WTC11 (cell line): ENCODE measurements around the gene EMX2. TPM values are rescaled to one million over a fixed set of nuclear protein-coding genes. Genes with fewer than 3 reads are reported as not detected.

Experiments used
- ATAC-seq: fragments of 200-7000 bp; cut with Tn5 transposase; 2 replicates; pipeline ENCODE4 v1.10.0; 2021; ENCODE audit warnings: mild to moderate bottlenecking, moderate library complexity
- CTCF ChIA-PET: fragments of 300-600 bp; sonication (Branson Sonifier 250); formaldehyde crosslinking; loops from one replicate; lab custom pipeline; 2021; ENCODE audit warnings: antibody characterized with exemption; lab: Charles Lee
- POLR2A ChIA-PET: fragments of 350-600 bp; sonication (Branson Sonifier 250); formaldehyde crosslinking; loops from one replicate; lab custom pipeline; 2021; ENCODE audit warnings: antibody characterized with exemption; lab: Charles Lee
- DNase-seq: peaks from one replicate; pipeline ENCODE4 v3.0.0; 2021; ENCODE audit warnings: low spot score
- H3K27ac Mint-ChIP-seq: 2 replicates; pipeline ENCODE4 v1.8.0; 2021; ENCODE audit warnings: mixed read lengths
- H3K27me3 Mint-ChIP-seq: 2 replicates; pipeline ENCODE4 v1.8.0; 2021; ENCODE audit warnings: low read depth, mild to moderate bottlenecking, moderate library complexity, mixed read lengths
- H3K36me3 Mint-ChIP-seq: 2 replicates; pipeline ENCODE4 v1.8.0; 2021; ENCODE audit warnings: mixed read lengths
- H3K4me1 Mint-ChIP-seq: 2 replicates; pipeline ENCODE4 v1.8.0; 2022; ENCODE audit warnings: mixed read lengths
- H3K4me3 Mint-ChIP-seq: 2 replicates; pipeline ENCODE4 v1.8.0; 2021; ENCODE audit warnings: mild to moderate bottlenecking, moderate library complexity, mixed read lengths
- H3K9me3 Mint-ChIP-seq: 2 replicates; pipeline ENCODE4 v1.8.0; 2021; ENCODE audit warnings: mixed read lengths
- CBFB ChIP-seq: sonication (generic); formaldehyde crosslinking; IDR thresholded peaks from 2 replicates; pipeline ENCODE4 v1.8.1; 2022; ENCODE audit warnings: mild to moderate bottlenecking, low read depth, missing genetic modification reagents
- CREB1 ChIP-seq: sonication (generic); formaldehyde crosslinking; IDR thresholded peaks from 2 replicates; pipeline ENCODE4 v1.8.0; 2023; ENCODE audit warnings: mild to moderate bottlenecking, missing genetic modification reagents
- CREM ChIP-seq: sonication (generic); formaldehyde crosslinking; IDR thresholded peaks from 2 replicates; pipeline ENCODE4 v1.8.1; 2022; ENCODE audit warnings: mild to moderate bottlenecking, missing genetic modification reagents, moderate library complexity
- ERG ChIP-seq: fragments of 250-450 bp; sonication (Bioruptor Pico); IDR thresholded peaks from 2 replicates; pipeline ENCODE4 v1.8.0; 2021; ENCODE audit warnings: mild to moderate bottlenecking
- HMGXB4 ChIP-seq: sonication (generic); formaldehyde crosslinking; IDR thresholded peaks from 2 replicates; pipeline ENCODE4 v1.8.1; 2023; ENCODE audit warnings: mild to moderate bottlenecking, moderate library complexity, missing genetic modification reagents
- MAX ChIP-seq: sonication (generic); formaldehyde crosslinking; IDR thresholded peaks from 2 replicates; pipeline ENCODE4 v1.8.0; 2022; ENCODE audit warnings: mild to moderate bottlenecking, missing genetic modification reagents
- MYBL2 ChIP-seq: sonication (generic); formaldehyde crosslinking; IDR thresholded peaks from 2 replicates; pipeline ENCODE4 v1.8.1; 2023; ENCODE audit warnings: mild to moderate bottlenecking, moderate library complexity, missing genetic modification reagents
- NR2C2 ChIP-seq: sonication (generic); formaldehyde crosslinking; IDR thresholded peaks from 2 replicates; pipeline ENCODE4 v1.8.0; 2022; ENCODE audit warnings: mild to moderate bottlenecking, missing genetic modification reagents
- RELA ChIP-seq: sonication (generic); formaldehyde crosslinking; IDR thresholded peaks from 2 replicates; pipeline ENCODE4 v1.8.1; 2022; ENCODE audit warnings: missing genetic modification reagents, mild to moderate bottlenecking, borderline replicate concordance
- RORB ChIP-seq: fragments of 250-450 bp; sonication (Bioruptor Pico); IDR thresholded peaks from 2 replicates; pipeline ENCODE4 v1.9.0; 2021; ENCODE audit warnings: mild to moderate bottlenecking
- SOX15 ChIP-seq: fragments of 250-450 bp; sonication (Bioruptor Pico); IDR thresholded peaks from 2 replicates; pipeline ENCODE4 v1.9.0; 2021; ENCODE audit warnings: mild to moderate bottlenecking
- TEAD4 ChIP-seq: sonication (generic); formaldehyde crosslinking; IDR thresholded peaks from 2 replicates; pipeline ENCODE4 v1.8.0; 2022; ENCODE audit warnings: mild to moderate bottlenecking, missing genetic modification reagents
- ZBTB21 ChIP-seq: sonication (generic); formaldehyde crosslinking; IDR thresholded peaks from 2 replicates; pipeline ENCODE4 v1.8.1; 2023; ENCODE audit warnings: mild to moderate bottlenecking, missing genetic modification reagents, borderline replicate concordance
- ZNF263 ChIP-seq: sonication (generic); formaldehyde crosslinking; IDR thresholded peaks from 2 replicates; pipeline ENCODE4 v1.8.1; 2022; ENCODE audit warnings: low read depth, mild to moderate bottlenecking, moderate library complexity, missing genetic modification reagents
- ZNF423 ChIP-seq: fragments of 250-450 bp; sonication (Bioruptor Pico); IDR thresholded peaks from 2 replicates; pipeline ENCODE4 v2.1.2; 2022; ENCODE audit warnings: mild to moderate bottlenecking, moderate library complexity
- total RNA-seq: library from RNA; stranded (reverse); gene quantifications from 3 replicates; pipeline ENCODE4 v1.2.3, GENCODE V29; 2021
- TF ChIP-seq, protein P1 (sequence below): fragments of 250-450 bp; sonication (Bioruptor Pico); IDR thresholded peaks from 2 replicates; pipeline ENCODE4 v1.9.0; 2021; ENCODE audit warnings: mild to moderate bottlenecking
- TF ChIP-seq, protein P2 (sequence below): sonication (generic); formaldehyde crosslinking; IDR thresholded peaks from 2 replicates; pipeline ENCODE4 v1.8.0; 2023; ENCODE audit warnings: missing genetic modification reagents
- TF ChIP-seq, protein P3 (sequence below): sonication (generic); formaldehyde crosslinking; IDR thresholded peaks from 2 replicates; pipeline ENCODE4 v1.8.0; 2022; ENCODE audit warnings: mild to moderate bottlenecking, missing genetic modification reagents
- TF ChIP-seq, protein P4 (sequence below): sonication (generic); formaldehyde crosslinking; IDR thresholded peaks from 2 replicates; pipeline ENCODE4 v1.8.1; 2022; ENCODE audit warnings: mild to moderate bottlenecking, moderate library complexity, missing genetic modification reagents

Gene EMX2
- total RNA-seq, 1 experiment from 2014 or later: not detected

DNA sequence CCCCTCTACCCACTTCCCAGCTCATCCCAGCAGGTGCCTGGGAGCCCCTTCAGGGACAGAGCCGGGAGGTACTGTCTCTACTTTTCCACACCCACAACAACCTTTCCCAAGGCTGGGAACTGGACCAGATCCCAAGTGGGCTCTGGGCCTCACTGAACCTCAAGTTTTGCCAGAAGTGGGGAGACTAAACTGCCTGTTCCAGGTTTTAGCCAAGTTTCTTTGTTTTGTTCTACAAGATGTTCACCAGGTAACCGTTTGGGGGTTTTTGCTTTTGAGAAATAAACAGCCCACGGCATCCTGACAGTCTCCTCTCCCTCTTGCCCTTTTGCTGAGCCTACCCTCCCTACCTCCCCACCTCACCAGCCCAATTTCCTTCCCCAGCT, 10.6 kb upstream of the EMX2 start (continued):
- no peak for TF ChIP-seq HMGXB4 (CRISPR knock-in tag)
- TF ChIP-seq ZNF263 (CRISPR knock-in tag): no peak
- no peak for TF ChIP-seq TEAD4 (CRISPR knock-in tag)
- TF ChIP-seq, protein P1, sequence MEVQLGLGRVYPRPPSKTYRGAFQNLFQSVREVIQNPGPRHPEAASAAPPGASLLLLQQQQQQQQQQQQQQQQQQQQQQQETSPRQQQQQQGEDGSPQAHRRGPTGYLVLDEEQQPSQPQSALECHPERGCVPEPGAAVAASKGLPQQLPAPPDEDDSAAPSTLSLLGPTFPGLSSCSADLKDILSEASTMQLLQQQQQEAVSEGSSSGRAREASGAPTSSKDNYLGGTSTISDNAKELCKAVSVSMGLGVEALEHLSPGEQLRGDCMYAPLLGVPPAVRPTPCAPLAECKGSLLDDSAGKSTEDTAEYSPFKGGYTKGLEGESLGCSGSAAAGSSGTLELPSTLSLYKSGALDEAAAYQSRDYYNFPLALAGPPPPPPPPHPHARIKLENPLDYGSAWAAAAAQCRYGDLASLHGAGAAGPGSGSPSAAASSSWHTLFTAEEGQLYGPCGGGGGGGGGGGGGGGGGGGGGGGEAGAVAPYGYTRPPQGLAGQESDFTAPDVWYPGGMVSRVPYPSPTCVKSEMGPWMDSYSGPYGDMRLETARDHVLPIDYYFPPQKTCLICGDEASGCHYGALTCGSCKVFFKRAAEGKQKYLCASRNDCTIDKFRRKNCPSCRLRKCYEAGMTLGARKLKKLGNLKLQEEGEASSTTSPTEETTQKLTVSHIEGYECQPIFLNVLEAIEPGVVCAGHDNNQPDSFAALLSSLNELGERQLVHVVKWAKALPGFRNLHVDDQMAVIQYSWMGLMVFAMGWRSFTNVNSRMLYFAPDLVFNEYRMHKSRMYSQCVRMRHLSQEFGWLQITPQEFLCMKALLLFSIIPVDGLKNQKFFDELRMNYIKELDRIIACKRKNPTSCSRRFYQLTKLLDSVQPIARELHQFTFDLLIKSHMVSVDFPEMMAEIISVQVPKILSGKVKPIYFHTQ (CRISPR knock-in tag): no peak
- TF ChIP-seq RELA (CRISPR knock-in tag): no peak
- TF ChIP-seq CREM (CRISPR knock-in tag): no peak

- H3K27ac Mint-ChIP-seq: no peak overlapping the region
- ChIA-PET POLR2A (no interaction called here), CTCF (interaction anchor here (0.9 to 3.8 kb wide), 5 partner anchors 11 to 316 kb away, joined by 3 to 22 read pairs (median 4); no protein-coding TSS in a partner anchor)
- DNase-seq (no peak), ATAC-seq (no peak)
- no peaks in the 10 kb centered on the region for H3K36me3 Mint-ChIP-seq
- no peak for TF ChIP-seq SOX15 (CRISPR knock-in tag)
- TF ChIP-seq NR2C2 (CRISPR knock-in tag): no peak
- TF ChIP-seq, protein P2, sequence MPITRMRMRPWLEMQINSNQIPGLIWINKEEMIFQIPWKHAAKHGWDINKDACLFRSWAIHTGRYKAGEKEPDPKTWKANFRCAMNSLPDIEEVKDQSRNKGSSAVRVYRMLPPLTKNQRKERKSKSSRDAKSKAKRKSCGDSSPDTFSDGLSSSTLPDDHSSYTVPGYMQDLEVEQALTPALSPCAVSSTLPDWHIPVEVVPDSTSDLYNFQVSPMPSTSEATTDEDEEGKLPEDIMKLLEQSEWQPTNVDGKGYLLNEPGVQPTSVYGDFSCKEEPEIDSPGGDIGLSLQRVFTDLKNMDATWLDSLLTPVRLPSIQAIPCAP (CRISPR knock-in tag): no peak
- TF ChIP-seq ZBTB21: no peak
- TF ChIP-seq, protein P3, sequence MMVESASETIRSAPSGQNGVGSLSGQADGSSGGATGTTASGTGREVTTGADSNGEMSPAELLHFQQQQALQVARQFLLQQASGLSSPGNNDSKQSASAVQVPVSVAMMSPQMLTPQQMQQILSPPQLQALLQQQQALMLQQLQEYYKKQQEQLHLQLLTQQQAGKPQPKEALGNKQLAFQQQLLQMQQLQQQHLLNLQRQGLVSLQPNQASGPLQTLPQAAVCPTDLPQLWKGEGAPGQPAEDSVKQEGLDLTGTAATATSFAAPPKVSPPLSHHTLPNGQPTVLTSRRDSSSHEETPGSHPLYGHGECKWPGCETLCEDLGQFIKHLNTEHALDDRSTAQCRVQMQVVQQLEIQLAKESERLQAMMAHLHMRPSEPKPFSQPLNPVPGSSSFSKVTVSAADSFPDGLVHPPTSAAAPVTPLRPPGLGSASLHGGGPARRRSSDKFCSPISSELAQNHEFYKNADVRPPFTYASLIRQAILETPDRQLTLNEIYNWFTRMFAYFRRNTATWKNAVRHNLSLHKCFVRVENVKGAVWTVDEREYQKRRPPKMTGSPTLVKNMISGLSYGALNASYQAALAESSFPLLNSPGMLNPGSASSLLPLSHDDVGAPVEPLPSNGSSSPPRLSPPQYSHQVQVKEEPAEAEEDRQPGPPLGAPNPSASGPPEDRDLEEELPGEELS (CRISPR knock-in tag): no peak
- TF ChIP-seq ZNF423 (CRISPR knock-in tag): no peak
- no peak for TF ChIP-seq MYBL2 (CRISPR knock-in tag)
- TF ChIP-seq CREB1 (CRISPR knock-in tag): no peak
- no peak for TF ChIP-seq CBFB (CRISPR knock-in tag)
- no peak for TF ChIP-seq MAX
- TF ChIP-seq, protein P4, sequence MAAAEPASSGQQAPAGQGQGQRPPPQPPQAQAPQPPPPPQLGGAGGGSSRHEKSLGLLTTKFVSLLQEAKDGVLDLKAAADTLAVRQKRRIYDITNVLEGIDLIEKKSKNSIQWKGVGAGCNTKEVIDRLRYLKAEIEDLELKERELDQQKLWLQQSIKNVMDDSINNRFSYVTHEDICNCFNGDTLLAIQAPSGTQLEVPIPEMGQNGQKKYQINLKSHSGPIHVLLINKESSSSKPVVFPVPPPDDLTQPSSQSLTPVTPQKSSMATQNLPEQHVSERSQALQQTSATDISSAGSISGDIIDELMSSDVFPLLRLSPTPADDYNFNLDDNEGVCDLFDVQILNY (CRISPR knock-in tag): no peak
- TF ChIP-seq RORB (CRISPR knock-in tag): no peak
- TF ChIP-seq ERG (CRISPR knock-in tag): no peak
- H3K9me3 Mint-ChIP-seq: no peaks in the 10 kb centered on the region
- H3K27me3 Mint-ChIP-seq: peaks cover 98% of the 10 kb centered on the region
- no peak overlapping the region for H3K4me3 Mint-ChIP-seq
- peaks cover 25% of the 10 kb centered on the region for H3K4me1 Mint-ChIP-seq
Measured at GRCh38 chr10:117532451-117533107, 10.0 kb upstream of the EMX2 start.
